GM12878 (cell line): ENCODE measurements around the gene ALOX12B. TPM values are rescaled to one million over a fixed set of nuclear protein-coding genes. Genes with fewer than 3 reads are reported as not detected.

Experiments used
- ATAC-seq: fragments of 200-7000 bp; cut with Tn5 transposase; 3 replicates; pipeline ENCODE4 v1.9.1; 2020; ENCODE audit warnings: mild to moderate bottlenecking, moderate library complexity
- BruUV-seq: library from RNA; stranded (reverse); fragments of 400-500 nt; replicated peaks from 2 replicates; lab custom pipeline; 2021; lab: Mats Ljungman, UMichigan
- CTCF ChIA-PET: fragments of 300-600 bp; sonication (Branson Sonifier 250); formaldehyde crosslinking; extraction: SDS; loops from one replicate; lab custom pipeline; 2021; ENCODE audit warnings: inconsistent platforms; lab: Yijun Ruan, JAX
- POLR2A ChIA-PET: fragments of 350-600 bp; formaldehyde crosslinking; extraction: SDS; loops from one replicate; lab custom pipeline; 2021; ENCODE audit warnings: inconsistent platforms; lab: Charles Lee
- RAD21 ChIA-PET: fragments of 300-600 bp; sonication (Branson Sonifier 250); formaldehyde crosslinking; loops from one replicate; lab custom pipeline; 2023; ENCODE audit warnings: antibody characterized with exemption; ENCODE audit not compliant: unreplicated experiment; lab: Charles Lee
- SMC1A ChIA-PET: fragments of 300-600 bp; sonication (Branson Sonifier 250); formaldehyde crosslinking; loops from one replicate; lab custom pipeline; 2023; ENCODE audit not compliant: unreplicated experiment, uncharacterized antibody; lab: Charles Lee
- DNase-seq: peaks from one replicate; pipeline ENCODE4 v3.0.0-alpha.2; 2011; ENCODE audit warnings: low read depth, low spot score
- FAIRE-seq: peaks from 3 replicates; lab custom pipeline; 2011; peaks lifted over from hg19 to GRCh38; lab: Jason Lieb, UNC
- H2AFZ ChIP-seq: 2 replicates; pipeline ENCODE4 v1.6.0; 2011; ENCODE audit warnings: low read depth, low read length, control low read depth; ENCODE audit not compliant: control insufficient read depth
- H3K27ac ChIP-seq: 2 replicates; pipeline ENCODE4 v1.5.1; 2011; ENCODE audit warnings: control low read depth; ENCODE audit not compliant: control insufficient read depth, insufficient read depth
- H3K27me3 ChIP-seq, 2 experiments: replicated peaks in 1 of 2; 2 replicates each; pipeline versions ENCODE4 v1.6.0 to v1.6.1; 2011; ENCODE audit warnings: low read length in 1 of 2; ENCODE audit not compliant: control insufficient read depth in 2 of 2, insufficient read depth in 2 of 2
- H3K36me3 ChIP-seq, 2 experiments: 2 replicates each; pipeline ENCODE4 v1.5.1; 2011; ENCODE audit warnings: low read length in 1 of 2; ENCODE audit not compliant: control insufficient read depth in 2 of 2, insufficient read depth in 2 of 2
- H3K4me1 ChIP-seq: 2 replicates; pipeline ENCODE4 v1.6.1; 2011; ENCODE audit warnings: mild to moderate bottlenecking, low read length, moderate library complexity, mixed read lengths; ENCODE audit not compliant: control insufficient read depth, insufficient read depth
- H3K4me2 ChIP-seq: 2 replicates; pipeline ENCODE4 v1.6.0; 2011; ENCODE audit warnings: control low read depth; ENCODE audit not compliant: control insufficient read depth, insufficient read depth
- H3K4me3 ChIP-seq: fragments of 200-600 bp; sonication (generic); 2 replicates; pipeline ENCODE4 v1.5.1; 2016
- H3K79me2 ChIP-seq: 2 replicates; pipeline ENCODE4 v1.6.0; 2011; ENCODE audit warnings: low read length; ENCODE audit not compliant: control insufficient read depth, insufficient read depth
- H3K9ac ChIP-seq: 2 replicates; pipeline ENCODE4 v1.8.0; 2011; ENCODE audit warnings: low read length, control low read depth, mixed read lengths; ENCODE audit not compliant: control insufficient read depth, insufficient read depth
- H3K9me3 ChIP-seq: replicated peaks from 3 replicates; pipeline ENCODE4 v1.5.1; 2011; ENCODE audit warnings: mild to moderate bottlenecking, low read length; ENCODE audit not compliant: control insufficient read depth, insufficient read depth
- H4K20me1 ChIP-seq: 2 replicates; pipeline ENCODE4 v1.6.0; 2011; ENCODE audit not compliant: control insufficient read depth, insufficient read depth
- BMI1 ChIP-seq: fragments of 450-650 bp; IDR thresholded peaks from 2 replicates; pipeline ENCODE4 v1.6.1; 2016; ENCODE audit warnings: mild to moderate bottlenecking, moderate library complexity, borderline replicate concordance
- BRCA1 ChIP-seq: IDR thresholded peaks from 2 replicates; pipeline ENCODE4 v1.6.1; 2011; ENCODE audit warnings: low read depth, low read length, improper control_type of control experiment
- CHD1 ChIP-seq: IDR thresholded peaks from 2 replicates; pipeline ENCODE4 v1.6.1; 2012; ENCODE audit warnings: low read depth, low read length, improper control_type of control experiment
- ETV6 ChIP-seq, 2 experiments: fragments of 450-650 bp in 1 of 2; IDR thresholded peaks in 1 of 2; conservative IDR thresholded peaks in 1 of 2; 2 replicates each; pipeline ENCODE4 v1.6.1; 2014; ENCODE audit warnings: antibody characterized with exemption in 1 of 2, borderline replicate concordance in 1 of 2, low read depth in 1 of 2, mild to moderate bottlenecking in 1 of 2, moderate library complexity in 1 of 2
- MEF2B ChIP-seq: fragments of 450-650 bp; IDR thresholded peaks from 2 replicates; pipeline ENCODE4 v1.6.1; 2018; ENCODE audit warnings: mild to moderate bottlenecking, moderate library complexity; ENCODE audit not compliant: partially characterized antibody, poor library complexity, severe bottlenecking
- MYC ChIP-seq: IDR thresholded peaks from 2 replicates; pipeline ENCODE4 v1.6.1; 2011; ENCODE audit warnings: mild to moderate bottlenecking, low read length, moderate library complexity, inconsistent platforms; ENCODE audit not compliant: insufficient read depth, insufficient replicate concordance, insufficient read length, severe bottlenecking
- SMC3 ChIP-seq: IDR thresholded peaks from 2 replicates; pipeline ENCODE4 v1.6.1; 2011; ENCODE audit warnings: low read length, improper control_type of control experiment, borderline replicate concordance
- WRNIP1 ChIP-seq: IDR thresholded peaks from 2 replicates; pipeline ENCODE4 v1.6.1; 2011; ENCODE audit warnings: low read depth, low read length, improper control_type of control experiment, borderline replicate concordance
- ZBED1 ChIP-seq: IDR thresholded peaks from 2 replicates; pipeline ENCODE4 v1.6.1; 2016; ENCODE audit warnings: borderline replicate concordance
- WGBS: methylation state at CpG from one replicate; pipeline ENCODE4 v1.1.6; 2016; ENCODE audit warnings: low lambda C conversion rate; ENCODE audit not compliant: insufficient replicate concordance, insufficient coverage; ENCODE audit errors: missing lambda C conversion rate; 5-methylcytosine and 5-hydroxymethylcytosine counted together
- in situ Hi-C: fragments of 300-500 bp; cut with MboI; formaldehyde crosslinking; loops from 9 replicates; pipeline ENCODE4 v1.14.3; 2018; ENCODE audit warnings: mixed read lengths
- intact Hi-C: fragments of 100-400 bp; cut with micrococcal nuclease; formaldehyde crosslinking; loops from one replicate; pipeline ENCODE4 v1.14.2; 2022; ENCODE audit not compliant: unreplicated experiment
- polyA plus RNA-seq, 11 experiments: library from polyadenylated mRNA; depleted of rRNA in 4 of 11; unstranded in 6 of 11; stranded (reverse) in 5 of 11; fragments of >200 nt; fragmentation: Nextera tagmentation in 4 of 11; fragmentation: Illumina TruSeq in 1 of 11; extraction: Ambion mirVana in 4 of 11; extraction: Trizol in 1 of 11; gene quantifications; 1 replicate in 1 of 11; 2 replicates in 10 of 11; pipeline versions ENCODE4 v1.2.1 to v1.2.3, GENCODE V29; 2011 to 2016; ENCODE audit warnings: inconsistent platforms in 2 of 11, missing spikeins in 2 of 11, low read depth in 1 of 11
- total RNA-seq, 4 experiments: library from RNA; depleted of rRNA in 3 of 4; stranded (reverse); fragments of >200 nt in 3 of 4; fragmentation: Illumina TruSeq in 1 of 4; extraction: Trizol in 1 of 4; gene quantifications; 2 replicates each; pipeline versions ENCODE4 v1.2.1 to v1.2.3, GENCODE V29; 2013 to 2021
- TF ChIP-seq, protein P1 (sequence below): fragments of 450-650 bp; IDR thresholded peaks from 2 replicates; pipeline ENCODE4 v1.6.1; 2017; ENCODE audit warnings: antibody characterized with exemption, mild to moderate bottlenecking, moderate library complexity

Gene ALOX12B
- total and polyA plus RNA-seq, 10 of the 15 experiments (the other 5 are each of a cell fraction or from before 2014, with no cell fraction given), result 0.17 to 0.54 TPM; not detected in 8

- in situ Hi-C loops (no loop called here), intact Hi-C loops (no loop called here)
- Histone ChIP-seq H3K4me3 (no peak overlapping the region), H3K27ac (no peak overlapping the region), H3K79me2 (no peaks in the 10 kb centered on the region), H4K20me1 (no peaks in the 10 kb centered on the region), H3K27me3 (no peaks in the 10 kb centered on the region; a peak in 2 of 4 replicates), H3K9me3 (no peaks in the 10 kb centered on the region; the same call in 2 of the 3 replicates), H2AFZ (no peak overlapping the region), H3K36me3 (no peaks in the 10 kb centered on the region), H3K4me2 (no peak overlapping the region), H3K9ac (no peak overlapping the region), H3K4me1 (no peaks in the 10 kb centered on the region)
- ChIA-PET CTCF (interaction anchor here (0.8 to 1.5 kb wide), 5 partner anchors 9 to 83 kb away, joined by 3 to 11 read pairs (median 3); no protein-coding TSS in a partner anchor), POLR2A (interaction anchor here (0.5 to 0.7 kb wide), 2 partner anchors 78 to 347 kb away, joined by 3 to 4 read pairs; no protein-coding TSS in a partner anchor), SMC1A (interaction anchor here (0.7 to 0.9 kb wide), 2 partner anchors 9 to 42 kb away, joined by 3 to 5 read pairs; no protein-coding TSS in a partner anchor), RAD21 (interaction anchor here (1.0 kb wide), 1 partner anchor 25 kb away, joined by 3 read pairs; no protein-coding TSS in a partner anchor)
- TF ChIP-seq ETV6 (conservative IDR thresholded peaks at IDR 0.05 in 1 of 2, IDR thresholded peaks at IDR 0.05 in 1 of 2; ENCODE audit: borderline replicate concordance in 1 of 2, low read depth in 1 of 2) (no peak), BMI1 (no peak), MEF2B (no peak), BRCA1 (no peak), MYC (no peak), SMC3 (no peak), CHD1 (no peak), ZBED1 (no peak), WRNIP1 (no peak)
- TF ChIP-seq, protein P1, sequence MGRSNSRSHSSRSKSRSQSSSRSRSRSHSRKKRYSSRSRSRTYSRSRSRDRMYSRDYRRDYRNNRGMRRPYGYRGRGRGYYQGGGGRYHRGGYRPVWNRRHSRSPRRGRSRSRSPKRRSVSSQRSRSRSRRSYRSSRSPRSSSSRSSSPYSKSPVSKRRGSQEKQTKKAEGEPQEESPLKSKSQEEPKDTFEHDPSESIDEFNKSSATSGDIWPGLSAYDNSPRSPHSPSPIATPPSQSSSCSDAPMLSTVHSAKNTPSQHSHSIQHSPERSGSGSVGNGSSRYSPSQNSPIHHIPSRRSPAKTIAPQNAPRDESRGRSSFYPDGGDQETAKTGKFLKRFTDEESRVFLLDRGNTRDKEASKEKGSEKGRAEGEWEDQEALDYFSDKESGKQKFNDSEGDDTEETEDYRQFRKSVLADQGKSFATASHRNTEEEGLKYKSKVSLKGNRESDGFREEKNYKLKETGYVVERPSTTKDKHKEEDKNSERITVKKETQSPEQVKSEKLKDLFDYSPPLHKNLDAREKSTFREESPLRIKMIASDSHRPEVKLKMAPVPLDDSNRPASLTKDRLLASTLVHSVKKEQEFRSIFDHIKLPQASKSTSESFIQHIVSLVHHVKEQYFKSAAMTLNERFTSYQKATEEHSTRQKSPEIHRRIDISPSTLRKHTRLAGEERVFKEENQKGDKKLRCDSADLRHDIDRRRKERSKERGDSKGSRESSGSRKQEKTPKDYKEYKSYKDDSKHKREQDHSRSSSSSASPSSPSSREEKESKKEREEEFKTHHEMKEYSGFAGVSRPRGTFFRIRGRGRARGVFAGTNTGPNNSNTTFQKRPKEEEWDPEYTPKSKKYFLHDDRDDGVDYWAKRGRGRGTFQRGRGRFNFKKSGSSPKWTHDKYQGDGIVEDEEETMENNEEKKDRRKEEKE, result no peak
- WGBS, result 0% methylated on average over 2 of the region's 2 CpGs
- DNase-seq (no peak), FAIRE-seq (no peak), ATAC-seq (no peak)
- BruUV-seq, result no TSS peak
Measured at GRCh38 chr17:8032442-8032841, 55.1 kb downstream of the ALOX12B start.
